AG20443 (cell line): Measurements from ENCODE around the gene FBXL17.

Experiments used
- DNase-seq: peaks from one replicate; pipeline ENCODE4 v3.0.0; 2012; ENCODE audit warnings: low spot score, mixed read lengths

FBXL17 gene

GRCh38 chr5:107861565-107861964 is 520.3 kb downstream of the FBXL17 start:
- DNase-seq, result no peak

- no peak for DNase-seq
Measured at GRCh38 chr5:107860044-107860443, 521.9 kb downstream of the FBXL17 start.

- no peak for DNase-seq
Measured at GRCh38 chr5:107858788-107859187, 523.1 kb downstream of the FBXL17 start.

GRCh38 chr5:107858324-107858723 is 523.6 kb downstream of the FBXL17 start:
- DNase-seq, result no peak

GRCh38 chr5:107857785-107858184 is 524.1 kb downstream of the FBXL17 start:
- DNase-seq, result no peak

- DNase-seq, result no peak
Measured at GRCh38 chr5:107855171-107855570, 526.7 kb downstream of the FBXL17 start.

- no peak for DNase-seq
Measured at GRCh38 chr5:107853696-107854095, 528.2 kb downstream of the FBXL17 start.

GRCh38 chr5:107853031-107853430 is 528.9 kb downstream of the FBXL17 start:
- no peak for DNase-seq

- no peak for DNase-seq
Measured at GRCh38 chr5:107849118-107849517, 532.8 kb downstream of the FBXL17 start.

- no peak for DNase-seq
Measured at GRCh38 chr5:107840592-107840991, 541.3 kb downstream of the FBXL17 start.

- DNase-seq, result no peak
Measured at GRCh38 chr5:107840161-107840560, 541.7 kb downstream of the FBXL17 start.

- DNase-seq, result no peak
Measured at GRCh38 chr5:107835096-107835495, 546.8 kb downstream of the FBXL17 start.

- peak; percentile 19 for DNase-seq
Measured at GRCh38 chr5:107832746-107833145, 549.2 kb downstream of the FBXL17 start.

- DNase-seq, result peak; percentile 90
Measured at GRCh38 chr5:107831612-107832395, 550.1 kb downstream of the FBXL17 start.

GRCh38 chr5:107830750-107831149 is 551.1 kb downstream of the FBXL17 start:
- no peak for DNase-seq

- DNase-seq, result no peak
Measured at GRCh38 chr5:107826311-107827000, 555.4 kb downstream of the FBXL17 start.

GRCh38 chr5:107824821-107825220 is 557.1 kb downstream of the FBXL17 start:
- no peak for DNase-seq

GRCh38 chr5:107821288-107821687 is 560.6 kb downstream of the FBXL17 start:
- no peak for DNase-seq

GRCh38 chr5:107820429-107820828 is 561.5 kb downstream of the FBXL17 start:
- DNase-seq, result peak; percentile 22

- DNase-seq, result no peak
Measured at GRCh38 chr5:107817951-107818350, 563.9 kb downstream of the FBXL17 start.

- no peak for DNase-seq
Measured at GRCh38 chr5:107817436-107817835, 564.5 kb downstream of the FBXL17 start.

- DNase-seq, result no peak
Measured at GRCh38 chr5:107815109-107815508, 566.8 kb downstream of the FBXL17 start.

- no peak for DNase-seq
Measured at GRCh38 chr5:107814183-107814827, 567.6 kb downstream of the FBXL17 start.
